ENCODE data around the gene EFHD2.

Gene EFHD2

GRCh38 chr1:15408890-15409387 is 749 bp upstream of the EFHD2 start:
- peak overlapping the region; percentile 89 for H3K4me3 ChIP-seq (ENCODE audit: low read depth, low read length)
- no peak for DNase-seq (ENCODE audit: low read depth)

GRCh38 chr1:15410223-15410883 is 665 bp downstream of the EFHD2 start:
- H3K4me3 ChIP-seq (ENCODE audit: low read depth, low read length), result peak overlapping the region; percentile 89
- DNase-seq (ENCODE audit: low read depth), result no peak

DNA sequence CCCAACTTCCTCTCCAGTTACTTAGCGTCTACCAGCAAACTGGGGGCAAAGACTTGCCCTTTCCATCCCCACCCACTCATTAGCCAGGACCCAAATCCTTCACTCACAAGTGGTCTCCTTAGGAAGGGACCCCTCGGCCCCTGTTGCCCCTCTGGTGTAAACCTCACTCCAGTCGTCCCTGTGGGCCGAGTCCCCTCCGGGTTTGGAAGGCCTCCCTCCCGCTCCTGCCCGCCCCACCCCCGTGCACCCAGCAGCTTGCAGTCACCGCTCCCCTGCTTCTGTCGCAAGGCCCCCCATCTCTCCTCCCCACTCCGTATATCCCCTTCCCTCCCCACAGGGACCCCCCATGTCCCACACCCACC is 1.2 kb downstream of the EFHD2 start:
- DNase-seq (ENCODE audit: low read depth), result no peak
- peak overlapping the region; percentile 89 for H3K4me3 ChIP-seq (ENCODE audit: low read depth, low read length)

DNA sequence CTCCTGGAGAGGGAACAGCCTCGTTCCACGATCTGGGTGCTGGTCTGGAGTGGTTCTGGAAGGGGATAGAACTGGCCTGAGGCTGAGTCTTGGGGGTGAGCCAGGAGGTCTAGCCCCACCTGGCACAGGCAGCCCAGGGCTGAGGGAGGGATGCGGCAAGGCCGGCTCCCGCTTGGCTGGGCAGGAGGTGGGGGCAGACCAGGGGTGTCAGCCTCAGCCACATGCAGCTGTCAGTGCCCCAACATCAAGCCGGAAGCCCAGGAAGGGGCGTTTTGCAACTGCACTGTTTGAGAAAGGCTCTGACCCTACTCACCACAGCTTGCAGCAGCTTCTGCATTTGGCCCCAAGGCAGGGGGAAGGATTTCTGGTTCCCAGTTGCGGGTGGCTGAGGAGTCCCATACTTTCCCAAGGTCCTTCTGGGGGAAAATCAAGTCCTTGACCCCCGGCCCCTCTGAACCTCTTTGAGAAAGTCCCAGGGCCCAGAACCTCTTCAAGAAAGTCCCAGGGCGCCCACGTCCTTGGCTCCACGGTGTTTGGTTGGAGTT is 2.0 kb downstream of the EFHD2 start:
- DNase-seq (ENCODE audit: low read depth), result no peak
- H3K4me3 ChIP-seq (ENCODE audit: low read depth, low read length), result peak overlapping the region; percentile 89

DNA sequence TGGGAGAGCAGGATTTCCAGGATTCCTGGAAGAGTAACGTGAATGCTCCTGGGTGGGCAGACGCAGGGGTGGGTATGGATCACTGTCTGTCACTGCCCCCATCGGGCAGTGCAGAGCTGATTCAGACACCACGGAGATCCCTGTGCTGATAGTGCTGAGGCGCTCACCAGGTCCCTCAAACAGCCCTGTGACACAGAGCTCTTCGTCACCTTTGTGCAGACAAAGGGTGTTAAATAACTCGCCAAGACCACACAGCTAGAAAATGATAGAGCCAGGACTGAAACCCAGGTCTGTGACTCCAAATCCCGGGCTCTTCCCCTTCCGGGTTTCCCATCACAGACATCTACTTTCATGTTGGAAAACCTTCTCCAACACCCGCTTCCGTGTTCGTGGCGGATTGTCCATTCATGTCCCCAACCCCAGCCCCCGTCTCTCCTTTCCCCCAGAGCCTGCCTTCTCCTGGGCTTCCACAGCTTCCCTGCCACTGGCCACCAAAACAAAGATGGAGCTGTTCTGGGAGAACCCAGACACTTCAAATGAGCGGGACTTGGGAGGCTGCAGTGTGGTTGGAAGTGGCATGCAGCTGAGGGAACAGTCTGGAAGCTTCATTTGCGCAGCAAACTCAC is 2.6 kb downstream of the EFHD2 start:
- DNase-seq (ENCODE audit: low read depth), result no peak
- H3K4me3 ChIP-seq (ENCODE audit: low read depth, low read length), result peak overlapping the region; percentile 89

DNA sequence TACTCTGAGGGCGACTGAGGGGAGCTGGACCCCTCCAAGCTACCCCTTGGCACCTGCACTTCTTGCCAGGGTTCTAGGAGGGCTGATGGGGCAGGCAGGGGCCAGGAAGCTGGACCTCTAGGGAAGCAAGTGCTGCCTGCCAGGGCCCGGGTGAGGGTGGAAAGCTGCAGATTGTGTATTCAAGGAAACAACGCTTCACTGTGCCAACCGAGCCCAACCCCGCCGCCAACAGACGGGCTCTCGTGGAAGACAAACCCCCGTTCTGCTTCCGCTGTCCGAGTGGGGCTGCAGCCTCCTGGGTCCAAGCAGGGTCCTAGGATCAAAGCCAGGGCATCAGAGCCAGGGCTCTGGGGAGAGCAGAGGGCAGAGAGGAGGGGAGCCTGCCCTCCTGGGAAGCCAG is 3.2 kb downstream of the EFHD2 start:
- H3K4me3 ChIP-seq (ENCODE audit: low read depth, low read length), result peak overlapping the region; percentile 89
- DNase-seq (ENCODE audit: low read depth), result no peak

- peak overlapping the region; percentile 20 for H3K4me3 ChIP-seq (ENCODE audit: low read depth, low read length)
- no peak for DNase-seq (ENCODE audit: low read depth)
These were observed 4.1 kb downstream of the EFHD2 start for GRCh38 chr1:15413563-15414444.

DNA sequence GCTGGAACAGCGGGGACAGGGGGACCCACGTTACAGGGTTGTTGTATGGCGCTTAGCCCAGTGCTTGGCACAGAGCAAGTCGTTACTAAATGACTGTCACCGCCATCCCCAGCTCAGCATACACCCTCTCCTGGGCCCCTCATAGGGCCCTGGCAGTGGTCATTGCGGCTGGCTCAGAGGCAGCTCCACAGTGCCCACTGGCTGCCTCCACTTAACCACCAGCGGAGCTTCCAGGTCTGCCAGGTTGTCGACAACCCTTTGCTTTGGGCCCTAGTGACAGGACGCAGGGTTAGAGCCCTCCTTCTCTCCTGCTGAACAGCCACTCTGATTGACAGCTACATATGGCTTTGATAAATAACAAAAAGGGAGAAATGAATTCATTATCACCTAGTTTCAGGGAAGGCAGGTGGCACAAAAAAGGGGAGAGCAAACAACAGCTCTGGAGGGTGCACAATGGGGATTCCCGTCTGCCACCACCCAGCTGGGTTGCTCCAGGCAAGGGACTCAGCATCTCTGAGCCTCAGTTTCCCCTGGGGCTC is 4.8 kb downstream of the EFHD2 start:
- no peak overlapping the region for H3K4me3 ChIP-seq (ENCODE audit: low read depth, low read length)

GRCh38 chr1:15417059-15417934 is 7.6 kb downstream of the EFHD2 start:
- DNase-seq (ENCODE audit: low read depth), result no peak
- H3K4me3 ChIP-seq (ENCODE audit: low read depth, low read length), result no peak overlapping the region

More for the DNA sequence above, 4.8 kb downstream of the EFHD2 start:
- no peak for DNase-seq (ENCODE audit: low read depth)

GRCh38 chr1:15418806-15419515 is 9.3 kb downstream of the EFHD2 start:
- no peak for DNase-seq (ENCODE audit: low read depth)

DNA sequence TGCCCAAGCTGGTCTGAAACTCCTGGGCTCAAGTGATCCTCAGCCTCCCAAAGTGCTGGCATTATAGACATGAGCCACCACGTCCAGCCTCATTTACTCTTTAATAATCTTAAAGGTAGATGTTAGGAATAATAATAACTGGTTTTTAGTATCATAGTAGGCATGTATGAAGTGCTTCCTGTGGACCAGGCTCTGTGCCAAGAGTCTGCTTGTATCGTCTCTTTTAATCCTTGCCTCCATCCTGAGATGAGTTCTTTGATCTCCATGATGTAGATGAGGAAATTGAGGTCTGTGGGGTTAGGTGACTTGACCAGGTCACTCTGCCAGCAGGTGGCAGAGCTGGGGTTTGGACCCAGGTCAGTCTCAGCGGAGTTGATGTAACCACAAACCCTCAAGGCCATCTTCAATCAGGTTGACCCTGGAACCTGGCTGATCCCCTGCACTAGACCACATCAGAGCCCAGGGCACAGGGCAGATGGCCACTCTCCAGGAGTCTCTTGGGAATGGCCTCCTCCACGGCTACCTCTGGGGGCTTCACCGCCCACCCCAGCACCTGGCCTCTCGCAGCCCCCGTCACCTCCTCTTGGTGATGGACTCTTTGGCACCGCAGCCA is 11.3 kb downstream of the EFHD2 start:
- no peak for DNase-seq (ENCODE audit: low read depth)
- H3K4me3 ChIP-seq (ENCODE audit: low read depth, low read length), result no peak overlapping the region

More at GRCh38 chr1:15418806-15419515, 9.3 kb downstream of the EFHD2 start:
- no peak overlapping the region for H3K4me3 ChIP-seq (ENCODE audit: low read depth, low read length)

DNA sequence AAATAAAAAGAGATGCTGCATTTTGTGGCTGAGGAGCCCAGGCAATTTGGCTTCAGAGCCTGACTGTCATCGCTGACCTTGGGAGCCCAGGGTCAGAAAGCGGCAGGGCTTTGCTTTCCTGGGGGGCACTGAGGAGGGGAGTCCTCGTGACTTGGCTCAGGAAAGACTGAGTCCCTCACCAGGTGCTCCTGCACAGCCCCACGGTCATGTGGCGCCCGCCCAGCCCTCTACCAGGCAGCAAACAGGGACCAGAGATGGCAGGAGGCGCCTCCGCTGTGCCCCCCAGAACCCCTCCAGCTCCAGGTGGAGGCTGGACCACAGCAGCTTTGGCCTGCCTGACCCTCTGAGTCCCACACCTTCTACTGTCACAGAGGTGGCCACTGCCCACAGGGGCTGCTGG is 13.2 kb downstream of the EFHD2 start:
- H3K4me3 ChIP-seq (ENCODE audit: low read depth, low read length), result no peak overlapping the region
- no peak for DNase-seq (ENCODE audit: low read depth)

GRCh38 chr1:15423355-15424077 is 13.8 kb downstream of the EFHD2 start:
- DNase-seq (ENCODE audit: low read depth), result no peak
- no peak overlapping the region for H3K4me3 ChIP-seq (ENCODE audit: low read depth, low read length)

DNA sequence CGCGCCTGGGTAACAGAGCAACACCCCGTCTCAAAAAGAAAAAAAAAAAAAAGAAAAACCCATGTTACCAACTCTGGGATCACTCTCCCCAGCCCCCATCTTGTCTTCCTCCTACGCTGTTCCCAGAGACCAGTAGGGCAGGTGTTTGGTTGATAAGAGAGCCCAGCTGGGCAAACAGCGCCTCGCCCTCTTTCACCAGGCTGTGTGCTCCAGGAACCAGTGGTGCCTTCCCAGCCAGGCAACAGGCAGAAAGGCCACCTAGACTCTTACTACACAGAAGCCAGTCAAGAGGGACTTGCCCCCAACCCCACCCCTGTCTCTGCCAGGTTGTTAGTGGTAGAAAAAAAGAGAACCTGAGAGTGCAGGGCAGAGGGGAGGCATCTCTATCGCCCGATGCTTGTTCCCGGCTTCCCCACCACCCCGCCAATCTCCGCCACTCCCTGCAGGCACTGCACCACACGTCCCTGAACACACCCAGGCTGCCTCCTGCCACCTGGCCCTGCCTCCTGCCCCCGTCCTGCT is 14.5 kb downstream of the EFHD2 start:
- no peak overlapping the region for H3K4me3 ChIP-seq (ENCODE audit: low read depth, low read length)
- DNase-seq (ENCODE audit: low read depth), result no peak

GRCh38 chr1:15424981-15425380 is 15.3 kb downstream of the EFHD2 start:
- no peak for DNase-seq (ENCODE audit: low read depth)

GRCh38 chr1:15425521-15425920 is 15.8 kb downstream of the EFHD2 start:
- no peak overlapping the region for H3K4me3 ChIP-seq (ENCODE audit: low read depth, low read length)
- DNase-seq (ENCODE audit: low read depth), result no peak

More at GRCh38 chr1:15424981-15425380, 15.3 kb downstream of the EFHD2 start:
- no peak overlapping the region for H3K4me3 ChIP-seq (ENCODE audit: low read depth, low read length)

DNA sequence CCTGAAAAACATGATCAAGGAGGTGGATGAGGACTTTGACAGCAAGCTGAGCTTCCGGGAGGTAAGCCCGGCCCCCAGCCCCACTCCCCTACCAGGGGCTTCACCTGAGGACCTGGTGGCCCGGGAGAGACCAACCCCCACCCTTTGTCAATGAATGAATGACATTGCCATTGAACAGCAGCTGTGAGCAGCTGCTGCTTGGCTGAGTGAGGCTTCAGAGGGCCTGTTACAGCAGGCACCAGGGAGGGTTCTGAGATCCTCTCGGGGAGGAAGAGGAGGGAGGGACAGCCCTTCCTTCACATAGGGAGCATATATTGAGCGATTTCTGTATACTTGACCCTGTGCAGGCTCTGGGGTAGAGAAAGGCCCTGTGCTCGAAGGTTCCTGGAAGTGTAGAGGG is 16.3 kb downstream of the EFHD2 start:
- no peak overlapping the region for H3K4me3 ChIP-seq (ENCODE audit: low read depth, low read length)
- DNase-seq (ENCODE audit: low read depth), result no peak

Data from skeletal muscle cell (primary cell).